ENCODE data around the gene JAZF1. TPM values are rescaled to one million over a fixed set of nuclear protein-coding genes. Genes with fewer than 3 reads are reported as not detected.

Gene JAZF1
- total and polyA plus RNA-seq, 2 donors (not counting 1 experiment from before 2014, with no cell fraction given), result 14.0 to 38.6 TPM

DNA sequence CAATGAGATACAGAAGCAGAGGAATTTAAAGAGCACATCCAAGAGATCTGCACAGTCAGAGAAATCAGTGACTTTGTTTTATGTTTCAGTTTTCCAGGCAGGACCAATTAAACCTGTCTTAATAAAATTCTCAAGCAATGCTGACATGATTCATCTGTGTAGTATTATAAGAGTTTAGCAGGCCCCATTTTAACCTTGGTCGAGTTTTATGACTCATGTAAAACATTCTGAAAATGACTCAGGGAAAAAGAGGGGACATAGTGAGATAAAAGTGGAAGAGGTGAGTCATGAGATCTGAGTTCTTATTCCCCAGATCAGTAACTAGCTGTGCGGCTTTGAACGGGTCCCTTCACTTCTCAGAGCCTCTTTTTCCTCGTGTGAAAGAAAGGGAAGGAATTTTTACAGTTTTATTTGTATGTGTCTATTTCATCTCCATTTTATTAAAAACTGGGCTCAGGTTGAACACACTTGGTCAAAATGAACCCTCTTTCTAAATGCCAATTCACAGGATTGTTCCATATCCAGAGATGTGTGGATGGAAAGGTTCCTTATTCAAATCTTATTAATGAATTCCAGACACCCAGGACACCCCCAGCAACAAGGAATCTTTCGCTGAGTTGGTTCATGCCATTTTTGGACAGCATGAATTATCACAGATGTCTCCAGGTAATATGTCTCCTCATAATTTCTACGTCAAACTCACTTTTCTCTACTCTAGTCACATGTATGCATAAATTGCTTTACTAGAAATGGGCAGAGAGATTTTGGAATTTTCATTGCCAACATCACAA lies 143.2 kb downstream of the JAZF1 start:
- peaks cover 6 to 11% of the 10 kb centered on the region in 2 donors for H3K4me1 ChIP-seq (ENCODE audit: control insufficient read depth in 2 of 2, insufficient read depth in 2 of 2, low read length in 2 of 2)
- no peak overlapping the region for H3K4me3 ChIP-seq (ENCODE audit: control extremely low read depth in 1 of 5, extremely low read depth in 1 of 5, insufficient read depth in 1 of 5, low read depth in 2 of 5, low read length in 4 of 5)
- no peak overlapping the region for H2AFZ ChIP-seq (ENCODE audit: insufficient read depth, low read depth, low read length, poor library complexity, severe bottlenecking)
- Mint-ChIP-seq H3K4me1 (peaks cover 37% of the 10 kb centered on the region), H3K27me3 (no peaks in the 10 kb centered on the region), H3K27ac (no peak overlapping the region), H3K4me3 (no peak overlapping the region), H3K9me3 (ENCODE audit: insufficient read depth) (no peaks in the 10 kb centered on the region)
- DNase-seq (no peak), ATAC-seq (ENCODE audit: low read depth) (peak; percentile 43)
- H3K9me3 ChIP-seq (ENCODE audit: control extremely low read depth in 1 of 3, control insufficient read depth in 2 of 3, insufficient read depth in 1 of 3, low read length in 2 of 3), result no peaks in the 10 kb centered on the region
- peaks cover 74% of the 10 kb centered on the region for H4K20me1 ChIP-seq (ENCODE audit: control insufficient read depth, insufficient read depth, low read length, poor library complexity, severe bottlenecking)
- H3K36me3 ChIP-seq (replicated peaks in 1 of 2; ENCODE audit: control extremely low read depth in 1 of 2, control insufficient read depth in 1 of 2, extremely low read depth in 1 of 2, insufficient read depth in 2 of 2, low read length in 1 of 2), result peaks cover 0 to 6% of the 10 kb centered on the region in 2 experiments
- ChIA-PET POLR2A (no interaction called here), CTCF (interaction anchor here (0.5 kb wide), 1 partner anchor 253 kb away, joined by 3 read pairs; no protein-coding TSS in a partner anchor)
- WGBS (ENCODE audit: insufficient coverage), result no CpG with 5 or more reads among the region's 6 CpGs
- H3K79me2 ChIP-seq (ENCODE audit: control insufficient read depth, insufficient read depth, low read length), result peaks cover 82% of the 10 kb centered on the region
- no peaks in the 10 kb centered on the region for H3K27me3 ChIP-seq (replicated peaks in 1 of 4; ENCODE audit: control extremely low read depth in 1 of 4, control insufficient read depth in 3 of 4, insufficient read depth in 4 of 4, low read length in 3 of 4)
- H3K4me2 ChIP-seq (replicated peaks; ENCODE audit: low read depth, low read length, poor library complexity, severe bottlenecking), result no peak overlapping the region
- H3K9ac ChIP-seq (ENCODE audit: low read length), result no peak overlapping the region
- H3K27ac ChIP-seq (ENCODE audit: low read length in 2 of 2), result no peak overlapping the region
- TF ChIP-seq, protein P1, sequence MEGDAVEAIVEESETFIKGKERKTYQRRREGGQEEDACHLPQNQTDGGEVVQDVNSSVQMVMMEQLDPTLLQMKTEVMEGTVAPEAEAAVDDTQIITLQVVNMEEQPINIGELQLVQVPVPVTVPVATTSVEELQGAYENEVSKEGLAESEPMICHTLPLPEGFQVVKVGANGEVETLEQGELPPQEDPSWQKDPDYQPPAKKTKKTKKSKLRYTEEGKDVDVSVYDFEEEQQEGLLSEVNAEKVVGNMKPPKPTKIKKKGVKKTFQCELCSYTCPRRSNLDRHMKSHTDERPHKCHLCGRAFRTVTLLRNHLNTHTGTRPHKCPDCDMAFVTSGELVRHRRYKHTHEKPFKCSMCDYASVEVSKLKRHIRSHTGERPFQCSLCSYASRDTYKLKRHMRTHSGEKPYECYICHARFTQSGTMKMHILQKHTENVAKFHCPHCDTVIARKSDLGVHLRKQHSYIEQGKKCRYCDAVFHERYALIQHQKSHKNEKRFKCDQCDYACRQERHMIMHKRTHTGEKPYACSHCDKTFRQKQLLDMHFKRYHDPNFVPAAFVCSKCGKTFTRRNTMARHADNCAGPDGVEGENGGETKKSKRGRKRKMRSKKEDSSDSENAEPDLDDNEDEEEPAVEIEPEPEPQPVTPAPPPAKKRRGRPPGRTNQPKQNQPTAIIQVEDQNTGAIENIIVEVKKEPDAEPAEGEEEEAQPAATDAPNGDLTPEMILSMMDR (IDR thresholded peaks at IDR 0.05), result no peak
- TF ChIP-seq EZH2 (IDR thresholded peaks at IDR 0.05; ENCODE audit: borderline replicate concordance, insufficient read depth, low read depth, low read length, poor library complexity, severe bottlenecking), result no peak
- intact Hi-C loops (cut with micrococcal nuclease), result no loop called here

DNA sequence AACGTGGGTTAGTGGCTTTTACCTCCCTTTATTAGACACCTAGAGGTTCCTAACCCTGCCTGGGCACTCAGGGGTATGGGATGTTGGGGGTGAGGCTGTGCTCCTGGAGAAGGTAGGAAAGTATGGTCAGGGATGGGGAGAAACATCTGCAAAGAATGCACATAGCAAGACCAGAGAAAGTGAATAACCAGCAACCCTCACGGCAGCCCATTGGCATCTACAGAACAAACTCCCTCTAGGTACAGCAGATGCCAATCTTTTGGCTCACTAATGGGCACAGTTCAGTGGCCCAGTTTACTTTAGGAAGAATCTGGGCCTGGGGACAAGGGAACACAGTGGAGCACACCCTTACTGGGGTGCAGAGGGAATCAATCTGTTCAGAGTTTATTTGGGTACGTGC lies 143.9 kb downstream of the JAZF1 start:
- H3K4me1 ChIP-seq (ENCODE audit: control insufficient read depth in 2 of 2, insufficient read depth in 2 of 2, low read length in 2 of 2), result peaks cover 6 to 11% of the 10 kb centered on the region in 2 donors

More for the DNA sequence above, 143.9 kb downstream of the JAZF1 start:
- no peak overlapping the region for H3K4me3 ChIP-seq (ENCODE audit: control extremely low read depth in 1 of 5, extremely low read depth in 1 of 5, insufficient read depth in 1 of 5, low read depth in 2 of 5, low read length in 4 of 5)
- peaks cover 73% of the 10 kb centered on the region for H4K20me1 ChIP-seq (ENCODE audit: control insufficient read depth, insufficient read depth, low read length, poor library complexity, severe bottlenecking)
- DNase-seq (no peak), ATAC-seq (ENCODE audit: low read depth) (no peak)
- intact Hi-C loops (cut with micrococcal nuclease), result no loop called here
- H3K9ac ChIP-seq (ENCODE audit: low read length), result no peak overlapping the region
- no peak for TF ChIP-seq EZH2 (IDR thresholded peaks at IDR 0.05; ENCODE audit: borderline replicate concordance, insufficient read depth, low read depth, low read length, poor library complexity, severe bottlenecking)
- TF ChIP-seq, protein P1 (IDR thresholded peaks at IDR 0.05), result no peak
- CTCF ChIA-PET, result interaction anchor here (0.5 kb wide), 1 partner anchor 252 kb away, joined by 3 read pairs; no protein-coding TSS in a partner anchor
- H3K4me2 ChIP-seq (replicated peaks; ENCODE audit: low read depth, low read length, poor library complexity, severe bottlenecking), result no peak overlapping the region
- H3K79me2 ChIP-seq (ENCODE audit: control insufficient read depth, insufficient read depth, low read length), result peaks cover 82% of the 10 kb centered on the region
- no peaks in the 10 kb centered on the region for H3K27me3 Mint-ChIP-seq
- peaks cover 0 to 5% of the 10 kb centered on the region in 2 experiments for H3K36me3 ChIP-seq (replicated peaks in 1 of 2; ENCODE audit: control extremely low read depth in 1 of 2, control insufficient read depth in 1 of 2, extremely low read depth in 1 of 2, insufficient read depth in 2 of 2, low read length in 1 of 2)
- H3K9me3 ChIP-seq (ENCODE audit: control extremely low read depth in 1 of 3, control insufficient read depth in 2 of 3, insufficient read depth in 1 of 3, low read length in 2 of 3), result no peaks in the 10 kb centered on the region
- H3K27me3 ChIP-seq (replicated peaks in 1 of 4; ENCODE audit: control extremely low read depth in 1 of 4, control insufficient read depth in 3 of 4, insufficient read depth in 4 of 4, low read length in 3 of 4), result no peaks in the 10 kb centered on the region
- no peak overlapping the region for H3K27ac ChIP-seq (ENCODE audit: low read length in 2 of 2)
- peaks cover 36% of the 10 kb centered on the region for H3K4me1 Mint-ChIP-seq
- no peak overlapping the region for H3K4me3 Mint-ChIP-seq
- WGBS (ENCODE audit: insufficient coverage), result no CpG with 5 or more reads among the region's 3 CpGs
- no peak overlapping the region for H2AFZ ChIP-seq (ENCODE audit: insufficient read depth, low read depth, low read length, poor library complexity, severe bottlenecking)
- no peak overlapping the region for H3K27ac Mint-ChIP-seq
- POLR2A ChIA-PET, result no interaction called here
- no peaks in the 10 kb centered on the region for H3K9me3 Mint-ChIP-seq (ENCODE audit: insufficient read depth)

All from B cell (primary cell).